GM12878 (cell line): ENCODE measurements around the gene MTR. TPM values are rescaled to one million over a fixed set of nuclear protein-coding genes. Genes with fewer than 3 reads are reported as not detected.

Experiments used
- ATAC-seq: fragments of 200-7000 bp; cut with Tn5 transposase; 3 replicates; pipeline ENCODE4 v1.9.1; 2020; ENCODE audit warnings: mild to moderate bottlenecking, moderate library complexity
- BruUV-seq: library from RNA; stranded (reverse); fragments of 400-500 nt; replicated peaks from 2 replicates; lab custom pipeline; 2021; lab: Mats Ljungman, UMichigan
- CTCF ChIA-PET: fragments of 300-600 bp; sonication (Branson Sonifier 250); formaldehyde crosslinking; extraction: SDS; loops from one replicate; lab custom pipeline; 2021; ENCODE audit warnings: inconsistent platforms; lab: Yijun Ruan, JAX
- POLR2A ChIA-PET: fragments of 350-600 bp; formaldehyde crosslinking; extraction: SDS; loops from one replicate; lab custom pipeline; 2021; ENCODE audit warnings: inconsistent platforms; lab: Charles Lee
- RAD21 ChIA-PET: fragments of 300-600 bp; sonication (Branson Sonifier 250); formaldehyde crosslinking; loops from one replicate; lab custom pipeline; 2023; ENCODE audit warnings: antibody characterized with exemption; ENCODE audit not compliant: unreplicated experiment; lab: Charles Lee
- SMC1A ChIA-PET: fragments of 300-600 bp; sonication (Branson Sonifier 250); formaldehyde crosslinking; loops from one replicate; lab custom pipeline; 2023; ENCODE audit not compliant: unreplicated experiment, uncharacterized antibody; lab: Charles Lee
- DNase-seq: peaks from one replicate; pipeline ENCODE4 v3.0.0-alpha.2; 2011; ENCODE audit warnings: low read depth, low spot score
- FAIRE-seq: peaks from 3 replicates; lab custom pipeline; 2011; peaks lifted over from hg19 to GRCh38; lab: Jason Lieb, UNC
- H2AFZ ChIP-seq: 2 replicates; pipeline ENCODE4 v1.6.0; 2011; ENCODE audit warnings: low read depth, low read length, control low read depth; ENCODE audit not compliant: control insufficient read depth
- H3K27ac ChIP-seq: 2 replicates; pipeline ENCODE4 v1.5.1; 2011; ENCODE audit warnings: control low read depth; ENCODE audit not compliant: control insufficient read depth, insufficient read depth
- H3K27me3 ChIP-seq, 2 experiments: replicated peaks in 1 of 2; 2 replicates each; pipeline versions ENCODE4 v1.6.0 to v1.6.1; 2011; ENCODE audit warnings: low read length in 1 of 2; ENCODE audit not compliant: control insufficient read depth in 2 of 2, insufficient read depth in 2 of 2
- H3K36me3 ChIP-seq, 2 experiments: 2 replicates each; pipeline ENCODE4 v1.5.1; 2011; ENCODE audit warnings: low read length in 1 of 2; ENCODE audit not compliant: control insufficient read depth in 2 of 2, insufficient read depth in 2 of 2
- H3K4me1 ChIP-seq: 2 replicates; pipeline ENCODE4 v1.6.1; 2011; ENCODE audit warnings: mild to moderate bottlenecking, low read length, moderate library complexity, mixed read lengths; ENCODE audit not compliant: control insufficient read depth, insufficient read depth
- H3K4me2 ChIP-seq: 2 replicates; pipeline ENCODE4 v1.6.0; 2011; ENCODE audit warnings: control low read depth; ENCODE audit not compliant: control insufficient read depth, insufficient read depth
- H3K4me3 ChIP-seq: fragments of 200-600 bp; sonication (generic); 2 replicates; pipeline ENCODE4 v1.5.1; 2016
- H3K79me2 ChIP-seq: 2 replicates; pipeline ENCODE4 v1.6.0; 2011; ENCODE audit warnings: low read length; ENCODE audit not compliant: control insufficient read depth, insufficient read depth
- H3K9ac ChIP-seq: 2 replicates; pipeline ENCODE4 v1.8.0; 2011; ENCODE audit warnings: low read length, control low read depth, mixed read lengths; ENCODE audit not compliant: control insufficient read depth, insufficient read depth
- H3K9me3 ChIP-seq: replicated peaks from 3 replicates; pipeline ENCODE4 v1.5.1; 2011; ENCODE audit warnings: mild to moderate bottlenecking, low read length; ENCODE audit not compliant: control insufficient read depth, insufficient read depth
- H4K20me1 ChIP-seq: 2 replicates; pipeline ENCODE4 v1.6.0; 2011; ENCODE audit not compliant: control insufficient read depth, insufficient read depth
- ASH2L ChIP-seq: fragments of 300-600, 200-600 bp; sonication (generic); IDR thresholded peaks from 2 replicates; pipeline ENCODE4 v1.6.1; 2017; ENCODE audit warnings: low read depth, mild to moderate bottlenecking, borderline replicate concordance
- ATF3 ChIP-seq: IDR thresholded peaks from 2 replicates; pipeline ENCODE4 v1.6.1; 2011; ENCODE audit warnings: low read depth, mild to moderate bottlenecking, low read length, moderate library complexity, borderline replicate concordance; ENCODE audit errors: extremely low read depth
- BCLAF1 ChIP-seq: fragments of 450-650 bp; IDR thresholded peaks from 2 replicates; pipeline ENCODE4 v1.6.1; 2017; ENCODE audit warnings: antibody characterized with exemption, mild to moderate bottlenecking, moderate library complexity
- BRCA1 ChIP-seq: IDR thresholded peaks from 2 replicates; pipeline ENCODE4 v1.6.1; 2011; ENCODE audit warnings: low read depth, low read length, improper control_type of control experiment
- CREM ChIP-seq: IDR thresholded peaks from 2 replicates; pipeline ENCODE4 v1.6.1; 2014; ENCODE audit warnings: antibody characterized with exemption, low read depth
- ELK1 ChIP-seq: IDR thresholded peaks from 2 replicates; pipeline ENCODE4 v1.6.1; 2012; ENCODE audit warnings: low read depth, low read length, improper control_type of control experiment
- IKZF2 ChIP-seq, 2 experiments: fragments of 450-650 bp; IDR thresholded peaks; 2 replicates each; pipeline ENCODE4 v1.6.1; 2017; ENCODE audit warnings: mild to moderate bottlenecking in 2 of 2, moderate library complexity in 2 of 2
- LARP7 ChIP-seq: fragments of 450-650 bp; IDR thresholded peaks from 2 replicates; pipeline ENCODE4 v1.6.1; 2017; ENCODE audit warnings: mild to moderate bottlenecking
- NRF1 ChIP-seq: conservative IDR thresholded peaks from 2 replicates; pipeline ENCODE4 v1.6.1; 2011; ENCODE audit warnings: mild to moderate bottlenecking, low read depth, low read length, improper control_type of control experiment
- POLR2A ChIP-seq: IDR thresholded peaks from 2 replicates; pipeline ENCODE4 v1.6.1; 2011; ENCODE audit warnings: low read depth, mild to moderate bottlenecking, low read length
- SMARCA5 ChIP-seq: fragments of 450-650 bp; IDR thresholded peaks from 2 replicates; pipeline ENCODE4 v1.6.1; 2017; ENCODE audit warnings: mild to moderate bottlenecking
- STAT1 ChIP-seq: fragments of 450-650 bp; conservative IDR thresholded peaks from 2 replicates; pipeline ENCODE4 v1.6.1; 2014; ENCODE audit warnings: antibody characterized with exemption, mild to moderate bottlenecking
- YBX1 ChIP-seq: fragments of 450-650 bp; IDR thresholded peaks from 2 replicates; pipeline ENCODE4 v1.6.1; 2016; ENCODE audit warnings: antibody characterized with exemption
- ZBTB33 ChIP-seq: fragments of 450-650 bp; IDR thresholded peaks from 2 replicates; pipeline ENCODE4 v1.6.1; 2017; ENCODE audit warnings: mild to moderate bottlenecking
- WGBS: methylation state at CpG from one replicate; pipeline ENCODE4 v1.1.6; 2016; ENCODE audit warnings: low lambda C conversion rate; ENCODE audit not compliant: insufficient replicate concordance, insufficient coverage; ENCODE audit errors: missing lambda C conversion rate; 5-methylcytosine and 5-hydroxymethylcytosine counted together
- in situ Hi-C: fragments of 300-500 bp; cut with MboI; formaldehyde crosslinking; loops from 9 replicates; pipeline ENCODE4 v1.14.3; 2018; ENCODE audit warnings: mixed read lengths
- intact Hi-C: fragments of 100-400 bp; cut with micrococcal nuclease; formaldehyde crosslinking; loops from one replicate; pipeline ENCODE4 v1.14.2; 2022; ENCODE audit not compliant: unreplicated experiment
- polyA plus RNA-seq, 11 experiments: library from polyadenylated mRNA; depleted of rRNA in 4 of 11; unstranded in 6 of 11; stranded (reverse) in 5 of 11; fragments of >200 nt; fragmentation: Nextera tagmentation in 4 of 11; fragmentation: Illumina TruSeq in 1 of 11; extraction: Ambion mirVana in 4 of 11; extraction: Trizol in 1 of 11; gene quantifications; 1 replicate in 1 of 11; 2 replicates in 10 of 11; pipeline versions ENCODE4 v1.2.1 to v1.2.3, GENCODE V29; 2011 to 2016; ENCODE audit warnings: inconsistent platforms in 2 of 11, missing spikeins in 2 of 11, low read depth in 1 of 11
- total RNA-seq, 4 experiments: library from RNA; depleted of rRNA in 3 of 4; stranded (reverse); fragments of >200 nt in 3 of 4; fragmentation: Illumina TruSeq in 1 of 4; extraction: Trizol in 1 of 4; gene quantifications; 2 replicates each; pipeline versions ENCODE4 v1.2.1 to v1.2.3, GENCODE V29; 2013 to 2021

MTR gene
- total and polyA plus RNA-seq, 10 of the 15 experiments (the other 5 are each of a cell fraction or from before 2014, with no cell fraction given): 2.4 to 38.7 (median 16.5) TPM

GRCh38 chr1:236841341-236841740, 46.2 kb downstream of the MTR start (continued):
- no peak for TF ChIP-seq YBX1
- no peak for TF ChIP-seq BCLAF1
- no peak for TF ChIP-seq IKZF2 (IDR thresholded peaks at IDR 0.05)
- TF ChIP-seq BRCA1: no peak

- Histone ChIP-seq H3K27me3 (no peaks in the 10 kb centered on the region), H3K4me1 (no peaks in the 10 kb centered on the region), H2AFZ (no peak overlapping the region), H3K79me2 (no peaks in the 10 kb centered on the region), H3K27ac (no peak overlapping the region), H3K9ac (no peak overlapping the region), H3K4me2 (no peak overlapping the region), H3K9me3 (no peaks in the 10 kb centered on the region), H3K36me3 (peaks cover 2 to 25% of the 10 kb centered on the region in 2 experiments), H4K20me1 (no peaks in the 10 kb centered on the region), H3K4me3 (no peak overlapping the region)
- in situ Hi-C loops (no loop called here), intact Hi-C loops (no loop called here)
- ATAC-seq (no peak), DNase-seq (no peak), FAIRE-seq (no peak)
- ChIA-PET POLR2A (no interaction called here), RAD21 (no interaction called here), SMC1A (interaction anchor here (0.8 kb wide), 1 partner anchor 37 kb away, joined by 3 read pairs; no protein-coding TSS in a partner anchor), CTCF (interaction anchor here (0.6 to 0.7 kb wide), 2 partner anchors 19 to 718 kb away, joined by 3 to 4 read pairs; no protein-coding TSS in a partner anchor)
- no TSS peak for BruUV-seq
- WGBS: 99% methylated on average over 5 of the region's 5 CpGs
- TF ChIP-seq ZBTB33 (no peak), ELK1 (no peak), POLR2A (no peak), SMARCA5 (no peak), CREM (no peak), ATF3 (no peak), STAT1 (no peak), LARP7 (no peak), ASH2L (no peak), NRF1 (no peak)
Observed at GRCh38 chr1:236844499-236845271, 49.6 kb downstream of the MTR start.
